ENCODE results near the gene NAALADL2.

DNA sequence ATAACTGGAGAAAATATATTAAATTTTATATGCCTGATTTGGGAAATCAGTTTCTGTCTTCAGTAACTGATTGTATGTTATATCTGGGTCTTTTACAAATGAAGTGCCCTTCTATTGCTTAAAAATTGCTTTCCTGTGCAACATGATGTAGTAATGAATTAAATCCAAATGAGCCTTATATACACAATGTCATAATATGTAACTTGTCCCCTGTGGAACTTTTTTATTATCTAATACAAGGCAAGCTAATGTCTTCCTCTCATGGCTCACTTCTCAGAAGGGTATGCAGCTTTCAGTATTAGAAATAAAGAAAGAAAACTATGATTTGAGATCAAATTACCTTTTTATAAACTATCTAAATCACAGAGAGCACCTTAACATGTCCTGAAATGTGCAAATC lies 248.9 kb downstream of the NAALADL2 start:
- TF ChIP-seq HMGA1 (CRISPR knock-in tag; conservative IDR thresholded peaks at IDR 0.05) (no peak), FOXM1 (CRISPR knock-in tag; IDR thresholded peaks at IDR 0.05) (no peak), JUNB (CRISPR knock-in tag; IDR thresholded peaks at IDR 0.05; ENCODE audit: borderline replicate concordance) (no peak), POLR2A (IDR thresholded peaks at IDR 0.05; ENCODE audit: insufficient read depth in 1 of 2, low read depth in 2 of 2, low read length in 2 of 2) (no peak), ZNF607 (CRISPR knock-in tag; IDR thresholded peaks at IDR 0.05; ENCODE audit: borderline replicate concordance) (no peak), TCF7L2 (IDR thresholded peaks at IDR 0.05; ENCODE audit: low read depth, low read length) (no peak), BRCA1 (CRISPR knock-in tag; IDR thresholded peaks at IDR 0.05) (no peak)
- TF ChIP-seq, protein P1, sequence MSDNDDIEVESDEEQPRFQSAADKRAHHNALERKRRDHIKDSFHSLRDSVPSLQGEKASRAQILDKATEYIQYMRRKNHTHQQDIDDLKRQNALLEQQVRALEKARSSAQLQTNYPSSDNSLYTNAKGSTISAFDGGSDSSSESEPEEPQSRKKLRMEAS (IDR thresholded peaks at IDR 0.05): no peak
- TF ChIP-seq, protein P2, sequence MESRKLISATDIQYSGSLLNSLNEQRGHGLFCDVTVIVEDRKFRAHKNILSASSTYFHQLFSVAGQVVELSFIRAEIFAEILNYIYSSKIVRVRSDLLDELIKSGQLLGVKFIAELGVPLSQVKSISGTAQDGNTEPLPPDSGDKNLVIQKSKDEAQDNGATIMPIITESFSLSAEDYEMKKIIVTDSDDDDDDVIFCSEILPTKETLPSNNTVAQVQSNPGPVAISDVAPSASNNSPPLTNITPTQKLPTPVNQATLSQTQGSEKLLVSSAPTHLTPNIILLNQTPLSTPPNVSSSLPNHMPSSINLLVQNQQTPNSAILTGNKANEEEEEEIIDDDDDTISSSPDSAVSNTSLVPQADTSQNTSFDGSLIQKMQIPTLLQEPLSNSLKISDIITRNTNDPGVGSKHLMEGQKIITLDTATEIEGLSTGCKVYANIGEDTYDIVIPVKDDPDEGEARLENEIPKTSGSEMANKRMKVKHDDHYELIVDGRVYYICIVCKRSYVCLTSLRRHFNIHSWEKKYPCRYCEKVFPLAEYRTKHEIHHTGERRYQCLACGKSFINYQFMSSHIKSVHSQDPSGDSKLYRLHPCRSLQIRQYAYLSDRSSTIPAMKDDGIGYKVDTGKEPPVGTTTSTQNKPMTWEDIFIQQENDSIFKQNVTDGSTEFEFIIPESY (CRISPR knock-in tag; IDR thresholded peaks at IDR 0.05): no peak
- TF ChIP-seq, protein P3, sequence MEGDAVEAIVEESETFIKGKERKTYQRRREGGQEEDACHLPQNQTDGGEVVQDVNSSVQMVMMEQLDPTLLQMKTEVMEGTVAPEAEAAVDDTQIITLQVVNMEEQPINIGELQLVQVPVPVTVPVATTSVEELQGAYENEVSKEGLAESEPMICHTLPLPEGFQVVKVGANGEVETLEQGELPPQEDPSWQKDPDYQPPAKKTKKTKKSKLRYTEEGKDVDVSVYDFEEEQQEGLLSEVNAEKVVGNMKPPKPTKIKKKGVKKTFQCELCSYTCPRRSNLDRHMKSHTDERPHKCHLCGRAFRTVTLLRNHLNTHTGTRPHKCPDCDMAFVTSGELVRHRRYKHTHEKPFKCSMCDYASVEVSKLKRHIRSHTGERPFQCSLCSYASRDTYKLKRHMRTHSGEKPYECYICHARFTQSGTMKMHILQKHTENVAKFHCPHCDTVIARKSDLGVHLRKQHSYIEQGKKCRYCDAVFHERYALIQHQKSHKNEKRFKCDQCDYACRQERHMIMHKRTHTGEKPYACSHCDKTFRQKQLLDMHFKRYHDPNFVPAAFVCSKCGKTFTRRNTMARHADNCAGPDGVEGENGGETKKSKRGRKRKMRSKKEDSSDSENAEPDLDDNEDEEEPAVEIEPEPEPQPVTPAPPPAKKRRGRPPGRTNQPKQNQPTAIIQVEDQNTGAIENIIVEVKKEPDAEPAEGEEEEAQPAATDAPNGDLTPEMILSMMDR (CRISPR knock-in tag; IDR thresholded peaks at IDR 0.05): no peak
